Measurements from ENCODE around the gene MILR1. TPM values are rescaled to one million over a fixed set of nuclear protein-coding genes. Genes with fewer than 3 reads are reported as not detected.

Gene MILR1
- total RNA-seq, 2 donors from 2014 or later = 0.80 TPM; not detected in 1

DNA sequence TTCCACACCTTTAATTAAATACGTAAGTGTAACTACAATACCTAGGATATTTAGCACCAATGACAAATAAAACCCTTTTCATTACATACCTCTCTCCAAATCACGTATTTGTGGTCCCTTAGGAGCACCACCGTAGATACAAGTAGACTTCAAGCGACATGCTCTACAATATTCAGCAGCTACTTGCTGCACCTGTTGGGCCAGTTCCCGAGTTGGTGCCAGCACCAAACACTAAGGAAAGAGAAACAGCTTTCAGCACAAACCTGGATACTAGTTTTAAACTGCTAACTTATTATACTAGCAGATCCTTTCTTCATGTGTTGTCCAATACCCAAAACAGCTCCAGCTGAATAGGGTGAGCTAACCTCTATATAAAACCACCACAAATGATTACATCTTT lies 54.4 kb downstream of the MILR1 start:
- Mint-ChIP-seq H3K4me1 (peaks cover 57% of the 10 kb centered on the region), H3K4me3 (peak overlapping the region; percentile 100), H3K27ac (peak overlapping the region; percentile 80), H3K27me3 (ENCODE audit: insufficient read depth) (no peaks in the 10 kb centered on the region), H3K36me3 (ENCODE audit: low read depth) (peaks cover 73% of the 10 kb centered on the region), H3K9me3 (no peaks in the 10 kb centered on the region)
- Histone ChIP-seq H3K27me3 (ENCODE audit: control insufficient read depth, insufficient read depth, low read length, poor library complexity, severe bottlenecking) (no peaks in the 10 kb centered on the region), H3K9me3 (ENCODE audit: control insufficient read depth, low read length) (no peaks in the 10 kb centered on the region), H3K4me3 (ENCODE audit: low read length) (peak overlapping the region; percentile 100), H3K9ac (ENCODE audit: extremely low read depth, low read length, poor library complexity, severe bottlenecking) (peak overlapping the region; percentile 100), H3K36me3 (ENCODE audit: control insufficient read depth, insufficient read depth, low read length) (peaks cover 69% of the 10 kb centered on the region), H3K4me1 (ENCODE audit: control insufficient read depth, insufficient read depth, low read length) (peaks cover 13% of the 10 kb centered on the region), H3K27ac (ENCODE audit: low read depth, low read length) (no peak overlapping the region)
- TF ChIP-seq, protein P1, sequence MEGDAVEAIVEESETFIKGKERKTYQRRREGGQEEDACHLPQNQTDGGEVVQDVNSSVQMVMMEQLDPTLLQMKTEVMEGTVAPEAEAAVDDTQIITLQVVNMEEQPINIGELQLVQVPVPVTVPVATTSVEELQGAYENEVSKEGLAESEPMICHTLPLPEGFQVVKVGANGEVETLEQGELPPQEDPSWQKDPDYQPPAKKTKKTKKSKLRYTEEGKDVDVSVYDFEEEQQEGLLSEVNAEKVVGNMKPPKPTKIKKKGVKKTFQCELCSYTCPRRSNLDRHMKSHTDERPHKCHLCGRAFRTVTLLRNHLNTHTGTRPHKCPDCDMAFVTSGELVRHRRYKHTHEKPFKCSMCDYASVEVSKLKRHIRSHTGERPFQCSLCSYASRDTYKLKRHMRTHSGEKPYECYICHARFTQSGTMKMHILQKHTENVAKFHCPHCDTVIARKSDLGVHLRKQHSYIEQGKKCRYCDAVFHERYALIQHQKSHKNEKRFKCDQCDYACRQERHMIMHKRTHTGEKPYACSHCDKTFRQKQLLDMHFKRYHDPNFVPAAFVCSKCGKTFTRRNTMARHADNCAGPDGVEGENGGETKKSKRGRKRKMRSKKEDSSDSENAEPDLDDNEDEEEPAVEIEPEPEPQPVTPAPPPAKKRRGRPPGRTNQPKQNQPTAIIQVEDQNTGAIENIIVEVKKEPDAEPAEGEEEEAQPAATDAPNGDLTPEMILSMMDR (conservative IDR thresholded peaks at IDR 0.05) = no peak
- 96 to 97% methylated on average over 5 of the region's 5 CpGs for WGBS, 2 experiments (ENCODE audit: insufficient coverage in 1 of 2, insufficient read length in 1 of 2)
- no peak for DNase-seq

DNA sequence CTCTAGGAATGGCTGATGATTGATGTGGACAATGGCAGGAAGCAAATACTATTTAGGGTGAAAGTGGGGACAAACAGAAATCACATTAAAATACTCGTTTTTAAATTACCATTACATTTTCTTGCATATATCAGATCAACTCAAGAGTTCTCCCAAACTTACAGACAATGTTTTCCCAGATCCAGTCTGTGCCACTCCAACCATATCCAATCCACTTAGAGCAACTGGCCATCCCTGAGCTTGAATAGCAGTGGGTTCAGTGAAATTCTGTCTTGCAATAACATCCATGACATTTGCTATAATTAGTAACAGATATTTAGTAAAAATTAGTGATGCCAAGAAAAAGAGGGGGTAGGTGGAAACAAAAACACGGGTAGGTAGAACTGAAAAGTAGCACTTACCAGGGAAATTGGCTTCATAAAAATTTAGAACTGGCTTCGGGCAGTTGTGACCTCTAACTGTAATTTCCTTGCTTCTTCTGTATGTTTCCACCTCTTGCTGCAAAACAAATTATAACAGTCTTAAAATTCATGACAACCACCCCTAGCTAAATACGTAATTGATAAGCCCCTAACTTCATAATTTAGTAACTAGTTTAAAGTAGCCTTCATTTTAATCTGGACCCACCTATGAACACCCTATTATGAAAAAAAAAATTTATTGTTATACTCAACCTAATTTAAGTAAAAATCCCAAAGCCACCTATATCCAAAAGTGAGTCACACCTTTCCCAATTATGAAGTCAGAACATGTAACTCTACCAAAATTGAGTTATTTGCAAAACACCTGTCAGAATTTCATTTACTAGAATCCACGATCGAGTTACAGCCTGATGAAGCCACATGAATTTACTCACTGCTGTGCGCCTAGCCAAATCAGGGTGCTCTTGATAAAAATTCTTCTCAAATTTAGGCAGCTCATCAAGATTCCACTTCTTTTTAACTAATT lies 55.2 kb downstream of the MILR1 start:
- WGBS, 2 experiments (ENCODE audit: insufficient coverage in 1 of 2, insufficient read length in 1 of 2) = 74 to 86% methylated on average over 5 to 7 of the region's 7 CpGs
- H3K27ac ChIP-seq (ENCODE audit: low read depth, low read length) = no peak overlapping the region
- H3K36me3 Mint-ChIP-seq (ENCODE audit: low read depth) = peaks cover 73% of the 10 kb centered on the region
- peak overlapping the region; percentile 100 for H3K4me3 Mint-ChIP-seq
- no peaks in the 10 kb centered on the region for H3K27me3 ChIP-seq (ENCODE audit: control insufficient read depth, insufficient read depth, low read length, poor library complexity, severe bottlenecking)
- peaks cover 54% of the 10 kb centered on the region for H3K4me1 Mint-ChIP-seq
- H3K4me1 ChIP-seq (ENCODE audit: control insufficient read depth, insufficient read depth, low read length) = peaks cover 13% of the 10 kb centered on the region
- no peaks in the 10 kb centered on the region for H3K27me3 Mint-ChIP-seq (ENCODE audit: insufficient read depth)
- peak overlapping the region; percentile 100 for H3K4me3 ChIP-seq (ENCODE audit: low read length)
- no peaks in the 10 kb centered on the region for H3K9me3 ChIP-seq (ENCODE audit: control insufficient read depth, low read length)
- TF ChIP-seq, protein P1 (conservative IDR thresholded peaks at IDR 0.05) = no peak
- peaks cover 65% of the 10 kb centered on the region for H3K36me3 ChIP-seq (ENCODE audit: control insufficient read depth, insufficient read depth, low read length)
- DNase-seq = no peak
- H3K9me3 Mint-ChIP-seq = no peaks in the 10 kb centered on the region
- H3K9ac ChIP-seq (ENCODE audit: extremely low read depth, low read length, poor library complexity, severe bottlenecking) = peak overlapping the region; percentile 100
- peak overlapping the region; percentile 100 for H3K27ac Mint-ChIP-seq

DNA sequence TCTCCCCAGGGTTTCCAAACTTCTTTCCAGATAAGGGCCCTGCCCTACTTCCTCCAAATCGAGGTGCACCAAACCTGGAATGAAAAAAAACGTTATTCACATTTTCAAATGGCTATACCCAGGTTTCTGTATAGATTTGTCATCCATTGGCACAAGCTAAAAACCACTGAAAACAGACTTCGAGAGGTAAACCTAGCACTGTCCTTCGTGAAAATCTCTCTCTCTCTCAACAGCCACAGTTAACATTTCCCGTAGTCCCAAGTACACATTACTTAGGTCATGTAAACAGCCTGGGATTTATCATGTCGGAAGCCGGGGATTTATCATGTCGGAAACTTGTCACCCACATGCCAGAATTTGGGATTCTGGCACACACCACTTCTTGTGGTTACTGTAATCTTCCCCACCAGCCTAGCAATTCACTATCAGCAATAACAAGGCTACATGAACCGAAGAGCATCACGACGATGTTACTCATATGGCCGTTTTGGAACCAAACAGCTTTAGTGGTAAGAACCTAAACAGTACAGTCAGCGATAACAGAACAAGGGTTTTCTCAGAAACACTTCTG lies 55.9 kb downstream of the MILR1 start:
- Mint-ChIP-seq H3K27ac (peak overlapping the region; percentile 100), H3K4me3 (peak overlapping the region; percentile 100), H3K36me3 (ENCODE audit: low read depth) (peaks cover 71% of the 10 kb centered on the region), H3K4me1 (peaks cover 52% of the 10 kb centered on the region), H3K27me3 (ENCODE audit: insufficient read depth) (no peaks in the 10 kb centered on the region), H3K9me3 (no peaks in the 10 kb centered on the region)
- DNase-seq = no peak
- peak overlapping the region; percentile 99 for H3K27ac ChIP-seq (ENCODE audit: low read depth, low read length)
- H3K9ac ChIP-seq (ENCODE audit: extremely low read depth, low read length, poor library complexity, severe bottlenecking) = peak overlapping the region; percentile 100
- H3K9me3 ChIP-seq (ENCODE audit: control insufficient read depth, low read length) = no peaks in the 10 kb centered on the region
- 5 to 6% methylated on average over 10 to 13 of the region's 13 CpGs for WGBS, 2 experiments (ENCODE audit: insufficient coverage in 1 of 2, insufficient read length in 1 of 2)
- H3K4me1 ChIP-seq (ENCODE audit: control insufficient read depth, insufficient read depth, low read length) = peaks cover 13% of the 10 kb centered on the region
- peak overlapping the region; percentile 100 for H3K4me3 ChIP-seq (ENCODE audit: low read length)
- H3K36me3 ChIP-seq (ENCODE audit: control insufficient read depth, insufficient read depth, low read length) = peaks cover 65% of the 10 kb centered on the region
- no peaks in the 10 kb centered on the region for H3K27me3 ChIP-seq (ENCODE audit: control insufficient read depth, insufficient read depth, low read length, poor library complexity, severe bottlenecking)
- TF ChIP-seq, protein P1 (conservative IDR thresholded peaks at IDR 0.05) = no peak
